Thyroid gland (tissue), 4 donors: ENCODE data around the gene ABL2. TPM values are rescaled to one million over a fixed set of nuclear protein-coding genes. Genes with fewer than 3 reads are reported as not detected.

Experiments used
- DNase-seq, 2 donors: peaks; one replicate each; pipeline ENCODE4 v3.0.0-alpha.2; 2019
- H3K27ac ChIP-seq, 3 donors: fragments of 200-600 bp; sonication (generic); 1 replicate in 2 of 3; 2 replicates in 1 of 3; pipeline ENCODE4 v1.5.1; 2016 to 2019; ENCODE audit warnings: mild to moderate bottlenecking in 1 of 3, moderate library complexity in 1 of 3
- H3K27me3 ChIP-seq: fragments of 200-600 bp; sonication (generic); one replicate; pipeline ENCODE4 v1.5.1; 2019
- H3K36me3 ChIP-seq, 2 donors: fragments of 200-600 bp; sonication (generic); one replicate each; pipeline ENCODE4 v1.5.1; 2016 to 2019
- H3K4me1 ChIP-seq, 2 donors: fragments of 200-600 bp; sonication (generic); one replicate each; pipeline ENCODE4 v1.5.1; 2017 to 2019
- H3K4me3 ChIP-seq, 3 donors: fragments of 200-600 bp; sonication (generic); replicated peaks in 1 of 3; 1 replicate in 2 of 3; 2 replicates in 1 of 3; pipeline ENCODE4 v1.5.1; 2016; ENCODE audit warnings: mild to moderate bottlenecking in 1 of 3
- H3K9me3 ChIP-seq: fragments of 200-600 bp; sonication (generic); one replicate; pipeline ENCODE4 v1.5.1; 2017
- POLR2A ChIP-seq, 2 donors: fragments of 450-650 bp; IDR thresholded peaks; one replicate each; pipeline ENCODE4 v1.6.1; 2017; ENCODE audit warnings: antibody characterized with exemption in 2 of 2, mild to moderate bottlenecking in 2 of 2, moderate library complexity in 1 of 2
- WGBS, 2 donors: methylation state at CpG; one replicate each; pipeline ENCODE4 v1.1.5; 2017; 5-methylcytosine and 5-hydroxymethylcytosine counted together
- intact Hi-C: fragments of 100-400 bp; cut with DNase I; formaldehyde crosslinking; loops from one replicate; pipeline ENCODE4 v1.15.1; 2023
- total RNA-seq, 4 donors: library from RNA; depleted of rRNA; stranded (reverse); fragments of >200 nt; gene quantifications; one replicate each; pipeline ENCODE4 v1.2.3, GENCODE V29; 2016
- TF ChIP-seq, protein P1 (sequence below), 6 experiments: fragments of 200-600 bp in 3 of 6; fragments of 450-650 bp in 3 of 6; sonication (generic) in 3 of 6; IDR thresholded peaks; one replicate each; pipeline ENCODE4 v1.5.1; 2016 to 2019; ENCODE audit warnings: antibody characterized with exemption in 6 of 6, mild to moderate bottlenecking in 2 of 6, inconsistent platforms in 1 of 6, moderate library complexity in 1 of 6

The ABL2 gene
- total RNA-seq, 4 donors from 2014 or later, result 11.8 to 21.2 (median 18.9) TPM

DNA sequence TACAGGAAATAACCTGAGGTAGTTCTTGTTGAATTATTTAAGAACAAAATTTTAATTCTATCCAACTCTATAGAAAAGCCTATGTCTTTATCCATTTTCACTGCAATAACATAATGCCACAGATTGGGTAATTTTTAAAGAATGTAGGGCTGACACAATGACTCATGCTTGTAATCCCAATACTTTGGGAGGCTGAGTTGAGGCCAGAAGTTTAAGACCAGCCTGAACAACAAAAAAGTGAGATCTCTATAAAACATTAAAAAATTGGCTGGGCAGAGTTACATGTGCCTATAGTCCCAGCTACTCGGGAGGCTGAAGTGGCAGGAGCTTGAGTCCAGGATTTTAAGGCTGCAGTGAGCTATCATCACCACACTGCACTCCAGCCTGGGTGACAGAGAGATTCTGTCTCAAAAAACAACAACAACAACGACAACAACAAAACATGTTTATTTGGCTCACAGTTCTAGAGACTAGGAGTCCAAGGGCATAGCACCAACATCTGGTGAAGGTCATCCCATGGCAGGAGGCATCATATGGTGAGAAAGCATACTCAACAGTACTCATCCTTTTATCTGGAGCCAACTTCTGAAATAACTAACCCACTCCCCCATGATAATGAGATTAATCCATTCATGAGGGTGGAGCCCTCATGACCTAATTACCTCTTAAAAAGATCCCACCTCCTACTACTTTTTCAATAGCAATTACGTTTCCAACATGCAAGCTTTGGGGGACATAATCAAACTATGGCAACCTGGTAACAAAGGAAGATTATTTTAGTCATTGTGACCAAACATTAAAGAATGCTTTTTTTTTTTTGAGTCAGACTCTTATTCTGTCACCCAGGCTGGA lies 59.6 kb downstream of the ABL2 start:
- TF ChIP-seq POLR2A (IDR thresholded peaks at IDR 0.05), result no peak
- TF ChIP-seq, protein P1, sequence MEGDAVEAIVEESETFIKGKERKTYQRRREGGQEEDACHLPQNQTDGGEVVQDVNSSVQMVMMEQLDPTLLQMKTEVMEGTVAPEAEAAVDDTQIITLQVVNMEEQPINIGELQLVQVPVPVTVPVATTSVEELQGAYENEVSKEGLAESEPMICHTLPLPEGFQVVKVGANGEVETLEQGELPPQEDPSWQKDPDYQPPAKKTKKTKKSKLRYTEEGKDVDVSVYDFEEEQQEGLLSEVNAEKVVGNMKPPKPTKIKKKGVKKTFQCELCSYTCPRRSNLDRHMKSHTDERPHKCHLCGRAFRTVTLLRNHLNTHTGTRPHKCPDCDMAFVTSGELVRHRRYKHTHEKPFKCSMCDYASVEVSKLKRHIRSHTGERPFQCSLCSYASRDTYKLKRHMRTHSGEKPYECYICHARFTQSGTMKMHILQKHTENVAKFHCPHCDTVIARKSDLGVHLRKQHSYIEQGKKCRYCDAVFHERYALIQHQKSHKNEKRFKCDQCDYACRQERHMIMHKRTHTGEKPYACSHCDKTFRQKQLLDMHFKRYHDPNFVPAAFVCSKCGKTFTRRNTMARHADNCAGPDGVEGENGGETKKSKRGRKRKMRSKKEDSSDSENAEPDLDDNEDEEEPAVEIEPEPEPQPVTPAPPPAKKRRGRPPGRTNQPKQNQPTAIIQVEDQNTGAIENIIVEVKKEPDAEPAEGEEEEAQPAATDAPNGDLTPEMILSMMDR (IDR thresholded peaks at IDR 0.05), result no peak
- Histone ChIP-seq H3K9me3 (no peaks in the 10 kb centered on the region), H3K27me3 (no peaks in the 10 kb centered on the region), H3K4me3 (no peak overlapping the region), H3K4me1 (peaks cover 0 to 4% of the 10 kb centered on the region in 2 donors), H3K27ac (no peak overlapping the region), H3K36me3 (no peaks in the 10 kb centered on the region)
- 85 to 87% methylated on average over 3 of the region's 3 CpGs for WGBS, 2 donors
- no peak for DNase-seq
- intact Hi-C loops, result no loop called here

DNA sequence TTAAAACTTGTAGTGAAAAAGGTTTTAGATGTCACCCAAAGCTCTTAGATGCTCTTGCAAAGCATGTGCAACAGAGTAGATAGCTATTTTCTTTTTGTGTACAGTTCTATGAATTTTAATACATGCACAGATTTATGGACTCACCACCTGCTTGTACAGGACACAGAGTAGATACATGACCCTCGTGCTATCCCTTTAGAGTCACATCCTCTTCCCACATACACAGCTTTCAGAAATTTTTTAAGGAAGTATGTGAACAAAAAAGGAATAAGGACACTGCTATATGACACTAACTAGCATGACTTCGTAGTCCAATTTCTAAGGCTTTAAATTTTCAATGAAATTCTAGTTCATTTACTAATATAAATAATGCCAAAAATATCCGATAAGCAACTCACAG lies 60.9 kb downstream of the ABL2 start:
- Histone ChIP-seq H3K4me3 (no peak overlapping the region), H3K27me3 (no peaks in the 10 kb centered on the region), H3K4me1 (peaks cover 0 to 4% of the 10 kb centered on the region in 2 donors), H3K36me3 (no peaks in the 10 kb centered on the region), H3K27ac (no peak overlapping the region), H3K9me3 (no peaks in the 10 kb centered on the region)
- intact Hi-C loops, result no loop called here
- TF ChIP-seq, protein P1 (IDR thresholded peaks at IDR 0.05), result no peak
- no peak for TF ChIP-seq POLR2A (IDR thresholded peaks at IDR 0.05)
- DNase-seq, result no peak
- 84 to 86% methylated on average over 3 of the region's 3 CpGs for WGBS, 2 donors

DNA sequence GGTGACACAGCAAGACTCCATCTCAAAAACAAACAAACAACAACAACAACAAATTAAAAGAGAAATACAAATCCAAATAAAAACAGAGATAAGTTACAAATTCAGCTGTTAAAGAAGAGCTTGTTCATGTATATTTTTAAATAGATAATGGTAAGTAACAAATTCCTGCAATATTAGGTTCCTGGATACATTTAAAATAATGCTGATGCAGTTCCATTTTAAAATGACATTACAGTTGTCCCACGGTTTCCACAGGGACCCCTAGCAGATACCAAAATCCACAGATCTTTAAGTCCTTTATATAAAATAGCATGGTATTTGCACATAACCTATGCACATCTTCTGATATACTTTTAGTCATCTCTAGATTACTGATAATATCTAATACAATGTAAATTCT lies 61.5 kb downstream of the ABL2 start:
- H3K9me3 ChIP-seq, result no peaks in the 10 kb centered on the region
- 88 to 89% methylated on average over 1 of the region's 1 CpG for WGBS, 2 donors
- H3K4me3 ChIP-seq, result no peak overlapping the region
- H3K27me3 ChIP-seq, result no peaks in the 10 kb centered on the region
- intact Hi-C loops, result no loop called here
- H3K4me1 ChIP-seq, result peaks cover 0 to 4% of the 10 kb centered on the region in 2 donors
- H3K36me3 ChIP-seq, result no peaks in the 10 kb centered on the region
- no peak overlapping the region for H3K27ac ChIP-seq
- TF ChIP-seq POLR2A (IDR thresholded peaks at IDR 0.05), result no peak
- TF ChIP-seq, protein P1 (IDR thresholded peaks at IDR 0.05), result no peak
- no peak for DNase-seq

DNA sequence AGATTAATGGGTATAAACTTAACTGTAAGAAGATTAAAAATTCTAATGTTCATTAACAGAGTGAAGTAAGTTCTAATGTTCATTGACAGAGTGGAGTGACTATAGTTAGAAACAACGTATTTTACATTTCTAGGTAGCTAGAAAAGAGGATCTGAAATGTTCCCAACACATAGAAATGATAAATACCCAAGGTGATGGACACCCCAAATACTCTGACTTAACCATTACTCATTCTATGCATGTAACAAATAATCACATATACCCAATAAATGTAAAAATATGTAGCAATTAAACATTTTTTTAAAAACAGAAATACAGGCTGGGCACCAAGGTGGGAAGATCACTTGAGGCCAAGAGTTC lies 62.1 kb downstream of the ABL2 start:
- no peaks in the 10 kb centered on the region for H3K36me3 ChIP-seq
- peaks cover 0 to 4% of the 10 kb centered on the region in 2 donors for H3K4me1 ChIP-seq
- DNase-seq, result no peak
- no peak overlapping the region for H3K27ac ChIP-seq
- WGBS, 2 donors, result 92 to 96% methylated on average over 1 of the region's 1 CpG
- no peaks in the 10 kb centered on the region for H3K9me3 ChIP-seq
- intact Hi-C loops, result no loop called here
- TF ChIP-seq, protein P1 (IDR thresholded peaks at IDR 0.05), result no peak
- no peak for TF ChIP-seq POLR2A (IDR thresholded peaks at IDR 0.05)
- no peak overlapping the region for H3K4me3 ChIP-seq
- H3K27me3 ChIP-seq, result no peaks in the 10 kb centered on the region

DNA sequence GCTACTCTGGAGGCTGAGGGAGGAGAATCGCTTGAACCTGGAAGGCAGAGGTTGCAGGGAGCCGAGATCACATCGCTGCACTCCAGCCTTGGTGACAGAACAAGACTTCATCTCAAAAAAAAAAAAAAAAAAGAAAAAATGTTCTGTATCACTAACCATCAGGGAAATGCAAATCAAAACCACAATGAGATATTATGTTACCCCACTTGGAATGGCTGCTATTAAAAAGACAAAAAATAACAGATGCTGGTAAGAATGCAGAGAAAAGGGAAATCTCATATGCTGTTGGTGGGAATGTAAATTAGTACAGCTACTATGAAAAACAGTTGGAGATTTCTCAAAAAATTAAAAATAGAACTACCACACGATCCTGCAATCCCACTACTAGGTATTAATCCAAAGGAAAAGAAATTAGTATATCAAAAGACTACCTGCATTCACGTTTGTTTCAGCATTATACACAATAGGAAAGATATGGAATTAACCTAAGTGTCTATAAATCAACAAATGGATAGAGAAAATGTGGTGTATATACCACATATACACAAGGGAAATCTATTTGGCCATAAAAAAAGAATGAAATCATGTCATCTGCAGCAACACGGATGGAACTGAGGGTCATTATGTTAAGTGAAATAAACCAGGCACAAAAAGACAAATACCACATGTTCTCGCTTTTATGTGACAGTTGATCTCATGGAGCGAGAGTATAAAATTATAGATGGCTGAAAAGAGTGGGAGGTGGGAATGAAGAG lies 62.6 kb downstream of the ABL2 start:
- H3K9me3 ChIP-seq, result no peaks in the 10 kb centered on the region
- no peaks in the 10 kb centered on the region for H3K36me3 ChIP-seq
- no peak for TF ChIP-seq POLR2A (IDR thresholded peaks at IDR 0.05)
- H3K4me3 ChIP-seq, result no peak overlapping the region
- intact Hi-C loops, result no loop called here
- H3K4me1 ChIP-seq, result peaks cover 0 to 4% of the 10 kb centered on the region in 2 donors
- 79 to 83% methylated on average over 8 of the region's 8 CpGs for WGBS, 2 donors
- no peak overlapping the region for H3K27ac ChIP-seq
- no peaks in the 10 kb centered on the region for H3K27me3 ChIP-seq
- DNase-seq, result no peak
